Liver (tissue), 9 donors: ENCODE measurements around the gene CLUH. TPM values are rescaled to one million over a fixed set of nuclear protein-coding genes. Genes with fewer than 3 reads are reported as not detected.

Experiments used
- DNase-seq: peaks from one replicate; pipeline ENCODE4 v3.0.0-alpha.2; 2017; ENCODE audit warnings: low spot score
- H3K27ac ChIP-seq, 2 donors: one replicate each; pipeline ENCODE4 v1.7.0; 2013; ENCODE audit warnings: inconsistent platforms in 2 of 2, low read length in 2 of 2, control low read depth in 1 of 2, low read depth in 1 of 2, mild to moderate bottlenecking in 1 of 2
- H3K27me3 ChIP-seq, 4 donors: one replicate each; pipeline versions ENCODE4 v1.6.1 to v1.7.0; 2013; ENCODE audit warnings: low read length in 3 of 4, inconsistent platforms in 1 of 4, mild to moderate bottlenecking in 1 of 4, moderate library complexity in 1 of 4; ENCODE audit not compliant: control insufficient read depth in 4 of 4, insufficient read depth in 4 of 4
- H3K36me3 ChIP-seq, 4 donors: one replicate each; pipeline versions ENCODE4 v1.6.1 to v1.7.0; 2013; ENCODE audit warnings: low read length in 3 of 4, mild to moderate bottlenecking in 3 of 4, low read depth in 1 of 4, moderate library complexity in 1 of 4; ENCODE audit not compliant: control insufficient read depth in 4 of 4, insufficient read depth in 3 of 4
- H3K4me1 ChIP-seq, 4 donors: one replicate each; pipeline versions ENCODE4 v1.6.1 to v1.7.0; 2013; ENCODE audit warnings: low read length in 3 of 4, mild to moderate bottlenecking in 3 of 4, moderate library complexity in 1 of 4; ENCODE audit not compliant: control insufficient read depth in 4 of 4, insufficient read depth in 4 of 4
- H3K4me3 ChIP-seq, 3 donors: one replicate each; pipeline versions ENCODE4 v1.6.1 to v1.7.0; 2013; ENCODE audit warnings: low read length in 3 of 3, control low read depth in 1 of 3, low read depth in 1 of 3, mild to moderate bottlenecking in 1 of 3
- H3K9ac ChIP-seq, 2 donors: one replicate each; pipeline ENCODE4 v1.7.0; 2013; ENCODE audit warnings: low read length in 2 of 2, mild to moderate bottlenecking in 2 of 2, moderate library complexity in 2 of 2, control low read depth in 1 of 2, low read depth in 1 of 2
- H3K9me3 ChIP-seq, 4 donors: one replicate each; pipeline versions ENCODE4 v1.6.1 to v1.7.0; 2013; ENCODE audit warnings: low read length in 3 of 4; ENCODE audit not compliant: control insufficient read depth in 4 of 4
- ATF3 ChIP-seq: IDR thresholded peaks from 2 replicates; pipeline ENCODE4 v1.6.1; 2016; ENCODE audit warnings: antibody characterized with exemption
- CTCF ChIP-seq: fragments of 150-350 bp; IDR thresholded peaks from 2 replicates; pipeline ENCODE4 v1.5.1; 2017; ENCODE audit warnings: improper control_type of control experiment, low read depth, low read length; ENCODE audit not compliant: missing input control
- EGR1 ChIP-seq, 2 donors: IDR thresholded peaks; 2 replicates each; pipeline ENCODE4 v1.6.1; 2016 to 2018; ENCODE audit warnings: antibody characterized with exemption in 2 of 2, low read depth in 2 of 2
- FOXA1 ChIP-seq: IDR thresholded peaks from 2 replicates; pipeline ENCODE4 v1.6.1; 2016; ENCODE audit warnings: antibody characterized with exemption
- FOXA2 ChIP-seq: IDR thresholded peaks from 2 replicates; pipeline ENCODE4 v1.6.1; 2016; ENCODE audit warnings: antibody characterized with exemption
- HNF4G ChIP-seq: IDR thresholded peaks from 2 replicates; pipeline ENCODE4 v1.6.1; 2016; ENCODE audit warnings: antibody characterized with exemption
- JUND ChIP-seq, 2 donors: IDR thresholded peaks; 2 replicates each; pipeline ENCODE4 v1.6.1; 2016; ENCODE audit warnings: antibody characterized with exemption in 2 of 2
- MAX ChIP-seq: IDR thresholded peaks from 2 replicates; pipeline ENCODE4 v1.6.1; 2016; ENCODE audit warnings: antibody characterized with exemption
- RXRA ChIP-seq, 2 donors: IDR thresholded peaks; 2 replicates each; pipeline ENCODE4 v1.6.1; 2017 to 2018; ENCODE audit warnings: antibody characterized with exemption in 2 of 2, mild to moderate bottlenecking in 1 of 2
- SP1 ChIP-seq: IDR thresholded peaks from 2 replicates; pipeline ENCODE4 v1.6.1; 2018; ENCODE audit warnings: antibody characterized with exemption, mild to moderate bottlenecking
- YY1 ChIP-seq: IDR thresholded peaks from 2 replicates; pipeline ENCODE4 v1.6.1; 2016; ENCODE audit warnings: antibody characterized with exemption, mild to moderate bottlenecking
- ZBTB33 ChIP-seq: IDR thresholded peaks from 2 replicates; pipeline ENCODE4 v1.6.1; 2016; ENCODE audit warnings: antibody characterized with exemption
- WGBS: extraction: QIAGEN DNeasy Blood & Tissue Kit; methylation state at CpG from one replicate; pipeline ENCODE4 v1.1.7; 2013; 5-methylcytosine and 5-hydroxymethylcytosine counted together
- polyA plus RNA-seq, 2 donors: library from polyadenylated mRNA; stranded (reverse) in 1 of 2; unstranded in 1 of 2; fragments of 200-250 nt in 1 of 2; fragments of >200 nt in 1 of 2; fragmentation: Nextera tagmentation in 1 of 2; extraction: Ambion mirVana in 1 of 2; gene quantifications; one replicate each; pipeline versions ENCODE4 v1.2.1 to v1.2.3, GENCODE V29; 2013 to 2015
- total RNA-seq, 2 donors: library from RNA; depleted of rRNA; stranded (reverse); fragments of >200 nt; gene quantifications; one replicate each; pipeline ENCODE4 v1.2.3, GENCODE V29; 2014
- donor health status: healthy.
- donor health status: healthy.
- donor health status: healthy.
- donor health status: healthy.
- donor health status: healthy.

Gene CLUH
- total and polyA plus RNA-seq, 4 donors: 40.2 to 224 (median 102) TPM

GRCh38 chr17:2683912-2684311, 27.7 kb downstream of the CLUH start:
- H3K9me3 ChIP-seq: no peaks in the 10 kb centered on the region
- 72% methylated on average over 8 of the region's 8 CpGs for WGBS

GRCh38 chr17:2682176-2682938, 29.2 kb downstream of the CLUH start:
- TF ChIP-seq JUND (IDR thresholded peaks at IDR 0.05): no peak
- TF ChIP-seq EGR1 (IDR thresholded peaks at IDR 0.05; ENCODE audit: low read depth in 2 of 2): no peak
- TF ChIP-seq FOXA1: no peak
- TF ChIP-seq MAX: no peak
- TF ChIP-seq ZBTB33: no peak
- TF ChIP-seq ATF3: no peak
- no peak for DNase-seq
- Histone ChIP-seq H3K9me3 (no peaks in the 10 kb centered on the region), H3K36me3 (peaks cover 11 to 37% (median 25%) of the 10 kb centered on the region in 4 donors), H3K27me3 (no peaks in the 10 kb centered on the region), H3K9ac (no peak overlapping the region), H3K4me3 (no peak overlapping the region), H3K27ac (no peak overlapping the region), H3K4me1 (no peaks in the 10 kb centered on the region)
- 68% methylated on average over 3 of the region's 3 CpGs for WGBS

More at GRCh38 chr17:2683912-2684311, 27.7 kb downstream of the CLUH start:
- Histone ChIP-seq H3K4me1 (no peaks in the 10 kb centered on the region), H3K9ac (no peak overlapping the region), H3K27me3 (no peaks in the 10 kb centered on the region), H3K27ac (no peak overlapping the region), H3K4me3 (no peak overlapping the region), H3K36me3 (peaks cover 7 to 37% (median 22%) of the 10 kb centered on the region in 4 donors)
- no peak for DNase-seq
- no peak for TF ChIP-seq RXRA (IDR thresholded peaks at IDR 0.05)

GRCh38 chr17:2681650-2682049, 29.9 kb downstream of the CLUH start:
- H3K9ac ChIP-seq: no peak overlapping the region
- no peaks in the 10 kb centered on the region for H3K9me3 ChIP-seq
- 94% methylated on average over 7 of the region's 7 CpGs for WGBS
- no peak for DNase-seq
- no peaks in the 10 kb centered on the region for H3K4me1 ChIP-seq
- H3K27ac ChIP-seq: no peak overlapping the region
- peaks cover 11 to 37% (median 27%) of the 10 kb centered on the region in 4 donors for H3K36me3 ChIP-seq
- TF ChIP-seq HNF4G (no peak), ZBTB33 (no peak), RXRA (IDR thresholded peaks at IDR 0.05) (no peak), CTCF (no peak), YY1 (no peak), FOXA2 (no peak), MAX (no peak), SP1 (no peak)
- no peak overlapping the region for H3K4me3 ChIP-seq
- H3K27me3 ChIP-seq: no peaks in the 10 kb centered on the region
